Loucy (cell line): ENCODE data around the gene TENM3.

Source experiments
- H2AFZ ChIP-seq: fragments of 200-600 bp; sonication (generic); 2 replicates; pipeline ENCODE4 v1.6.0; 2016; ENCODE audit warnings: antibody characterized with exemption, mild to moderate bottlenecking, low read length, moderate library complexity
- H3F3A ChIP-seq: fragments of 200-600 bp; 2 replicates; pipeline ENCODE4 v1.6.0; 2016; ENCODE audit warnings: antibody characterized with exemption, low read depth, mild to moderate bottlenecking
- H3K27me3 ChIP-seq: fragments of 200-600 bp; sonication (generic); 2 replicates; pipeline ENCODE4 v1.6.1; 2014; ENCODE audit warnings: low read length, mild to moderate bottlenecking; ENCODE audit not compliant: insufficient read depth, poor library complexity, severe bottlenecking
- H3K36me3 ChIP-seq: fragments of 200-600 bp; sonication (generic); 2 replicates; pipeline ENCODE4 v1.6.1; 2016; ENCODE audit warnings: low read length; ENCODE audit not compliant: insufficient read depth
- H3K4me1 ChIP-seq: fragments of 200-600 bp; sonication (generic); 2 replicates; pipeline ENCODE4 v1.5.1; 2014; ENCODE audit warnings: low read length, mild to moderate bottlenecking; ENCODE audit not compliant: insufficient read depth, poor library complexity, severe bottlenecking
- H3K4me2 ChIP-seq: fragments of 200-600 bp; sonication (generic); 2 replicates; pipeline ENCODE4 v1.6.0; 2014; ENCODE audit warnings: antibody characterized with exemption, low read length, low read depth, mild to moderate bottlenecking; ENCODE audit not compliant: poor library complexity, severe bottlenecking
- H3K4me3 ChIP-seq: fragments of 200-600 bp; sonication (generic); 2 replicates; pipeline ENCODE4 v1.5.1; 2014; ENCODE audit warnings: low read length, mild to moderate bottlenecking, mixed read lengths; ENCODE audit not compliant: poor library complexity, severe bottlenecking
- H3K79me2 ChIP-seq: fragments of 200-600 bp; sonication (generic); 2 replicates; pipeline ENCODE4 v1.6.1; 2014; ENCODE audit warnings: low read length; ENCODE audit not compliant: insufficient read depth
- H3K9ac ChIP-seq: fragments of 200-600 bp; sonication (generic); 2 replicates; pipeline ENCODE4 v1.6.0; 2014; ENCODE audit warnings: mild to moderate bottlenecking, low read depth, low read length, moderate library complexity; ENCODE audit not compliant: poor library complexity, severe bottlenecking
- H3K9me2 ChIP-seq: fragments of 200-600 bp; sonication (generic); replicated peaks from 2 replicates; pipeline ENCODE4 v1.6.1; 2016; ENCODE audit warnings: low read depth, low read length, mixed read lengths
- H3K9me3 ChIP-seq: fragments of 200-600 bp; sonication (generic); 2 replicates; pipeline ENCODE4 v1.6.1; 2014; ENCODE audit warnings: mild to moderate bottlenecking, antibody characterized with exemption, low read length, low read depth; ENCODE audit not compliant: insufficient read depth
- H4K20me1 ChIP-seq: fragments of 200-600 bp; sonication (generic); 2 replicates; pipeline ENCODE4 v1.6.0; 2014; ENCODE audit warnings: antibody characterized with exemption, low read length, mild to moderate bottlenecking; ENCODE audit not compliant: insufficient read depth, poor library complexity, severe bottlenecking
- CTCF ChIP-seq: fragments of 200-600 bp; sonication (generic); conservative IDR thresholded peaks from 2 replicates; pipeline ENCODE4 v1.5.1; 2014; ENCODE audit warnings: mild to moderate bottlenecking, antibody characterized with exemption, low read length
- EZH2phosphoT487 ChIP-seq: fragments of 200-600 bp; IDR thresholded peaks from 2 replicates; pipeline ENCODE4 v1.6.1; 2018; ENCODE audit warnings: antibody characterized with exemption, mild to moderate bottlenecking, moderate library complexity, borderline replicate concordance

The TENM3 gene

GRCh38 chr4:182337366-182337765 is 94.2 kb downstream of the TENM3 start:
- no peaks in the 10 kb centered on the region for H3K9me2 ChIP-seq
- no peaks in the 10 kb centered on the region for H3K9me3 ChIP-seq
- no peak overlapping the region for H2AFZ ChIP-seq
- no peaks in the 10 kb centered on the region for H4K20me1 ChIP-seq
- no peaks in the 10 kb centered on the region for H3K4me1 ChIP-seq
- no peak overlapping the region for H3K9ac ChIP-seq
- TF ChIP-seq EZH2phosphoT487 (no peak), CTCF (no peak)
- H3K36me3 ChIP-seq, result no peaks in the 10 kb centered on the region
- no peak overlapping the region for H3K4me2 ChIP-seq
- no peaks in the 10 kb centered on the region for H3K79me2 ChIP-seq
- no peak overlapping the region for H3K4me3 ChIP-seq
- no peaks in the 10 kb centered on the region for H3K27me3 ChIP-seq
- no peaks in the 10 kb centered on the region for H3F3A ChIP-seq

GRCh38 chr4:182338063-182338462 is 94.9 kb downstream of the TENM3 start:
- Histone ChIP-seq H3K9ac (no peak overlapping the region), H3F3A (no peaks in the 10 kb centered on the region), H3K4me2 (no peak overlapping the region), H3K4me3 (no peak overlapping the region), H3K79me2 (no peaks in the 10 kb centered on the region), H3K9me3 (no peaks in the 10 kb centered on the region), H2AFZ (no peak overlapping the region), H3K36me3 (no peaks in the 10 kb centered on the region), H3K4me1 (no peaks in the 10 kb centered on the region), H3K27me3 (no peaks in the 10 kb centered on the region), H3K9me2 (no peaks in the 10 kb centered on the region), H4K20me1 (no peaks in the 10 kb centered on the region)
- TF ChIP-seq CTCF (no peak), EZH2phosphoT487 (no peak)

GRCh38 chr4:182338746-182339145 is 95.5 kb downstream of the TENM3 start:
- Histone ChIP-seq H3K36me3 (no peaks in the 10 kb centered on the region), H4K20me1 (no peaks in the 10 kb centered on the region), H3K9me3 (no peaks in the 10 kb centered on the region), H3K4me1 (no peaks in the 10 kb centered on the region), H3F3A (no peaks in the 10 kb centered on the region), H2AFZ (no peak overlapping the region), H3K4me2 (no peak overlapping the region), H3K9me2 (no peaks in the 10 kb centered on the region), H3K4me3 (no peak overlapping the region), H3K79me2 (no peaks in the 10 kb centered on the region), H3K27me3 (no peaks in the 10 kb centered on the region), H3K9ac (no peak overlapping the region)
- no peak for TF ChIP-seq CTCF
- no peak for TF ChIP-seq EZH2phosphoT487
